DMS79 treated with DMSO at 0.1 percent for 48 hours (cell line): ENCODE data around the gene RNF145.
"Not testable (repeated sequence)": the region's sequence is repeated elsewhere in the genome, so short reads cannot be mapped to it uniquely, and the experiment has no call there.

Source experiments
- DNase-seq: peaks from one replicate; lab custom pipeline; 2025; lab: John Stamatoyannopoulos, UW

The RNF145 gene

GRCh38 chr5:159189310-159189709 is 20.0 kb downstream of the RNF145 start:
- no peak for DNase-seq

DNA sequence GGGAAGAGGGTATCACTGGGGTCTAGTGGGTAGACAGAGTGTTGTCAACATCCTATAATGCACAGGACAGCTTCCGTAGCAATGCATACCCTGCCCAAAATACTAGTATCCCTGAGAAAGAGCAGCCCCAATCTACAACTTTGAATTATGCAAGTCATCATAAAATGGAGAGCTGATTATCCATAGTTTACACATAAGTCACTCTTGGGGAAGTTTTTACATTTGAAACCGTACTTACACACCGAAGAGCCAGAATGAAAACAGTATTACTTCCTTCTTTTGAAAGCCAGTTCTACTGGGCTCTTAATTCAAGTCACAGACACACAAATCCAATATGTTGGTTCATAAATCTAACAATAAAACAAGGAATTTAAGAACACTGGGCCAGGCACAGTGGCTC is 21.6 kb downstream of the RNF145 start:
- DNase-seq: no peak

DNA sequence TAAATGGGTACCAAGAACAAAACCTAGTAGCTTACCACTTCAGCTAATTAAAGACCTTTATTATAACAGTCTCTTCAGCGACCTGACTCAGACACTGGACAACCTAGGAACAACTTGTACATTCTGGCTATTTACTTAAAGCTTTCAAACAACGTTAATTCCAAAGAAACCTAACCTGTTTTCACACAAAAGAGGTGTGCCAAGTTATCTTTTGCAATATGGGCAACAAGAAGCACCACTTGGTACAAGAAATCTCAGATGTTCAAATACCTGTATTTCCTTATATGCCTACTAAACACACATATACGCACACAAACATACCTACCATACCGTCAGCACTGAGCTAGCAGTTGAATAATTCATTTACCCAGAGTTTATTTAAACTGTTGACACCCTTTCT is 23.0 kb downstream of the RNF145 start:
- DNase-seq: no peak

GRCh38 chr5:159185773-159186172 is 23.6 kb downstream of the RNF145 start:
- DNase-seq: no peak

- DNase-seq: no peak
Observed at GRCh38 chr5:159184858-159185381, 24.4 kb downstream of the RNF145 start.

GRCh38 chr5:159184236-159184635 is 25.1 kb downstream of the RNF145 start:
- no peak for DNase-seq

- no peak for DNase-seq
Observed at GRCh38 chr5:159183247-159183646, 26.1 kb downstream of the RNF145 start.

GRCh38 chr5:159182691-159183090 is 26.7 kb downstream of the RNF145 start:
- DNase-seq: no peak

DNA sequence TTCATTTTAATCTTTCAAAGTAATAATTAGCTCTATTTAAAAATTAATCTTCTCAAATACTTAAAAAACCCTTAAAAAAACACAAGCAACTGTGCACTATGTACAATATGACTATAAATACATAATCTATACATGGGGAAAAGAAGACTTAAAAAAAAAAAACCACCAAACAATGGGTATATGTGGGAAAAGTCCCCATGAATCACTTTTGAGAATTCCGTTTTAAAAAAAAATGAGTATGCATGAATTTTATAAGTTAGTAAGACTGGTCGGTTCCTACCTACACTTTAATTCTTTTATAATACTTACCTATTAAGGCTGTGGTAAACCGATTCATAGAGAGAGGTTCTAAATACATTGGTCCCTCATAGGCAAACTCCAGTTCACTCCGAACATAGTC is 27.7 kb downstream of the RNF145 start:
- DNase-seq: no peak

GRCh38 chr5:159181152-159181551 is 28.2 kb downstream of the RNF145 start:
- DNase-seq: no peak

GRCh38 chr5:159179529-159180305 is 29.6 kb downstream of the RNF145 start:
- no peak for DNase-seq

- no peak for DNase-seq
Observed at GRCh38 chr5:159178978-159179377, 30.4 kb downstream of the RNF145 start.

- DNase-seq: no peak
Observed at GRCh38 chr5:159175547-159175946, 33.8 kb downstream of the RNF145 start.

GRCh38 chr5:159174511-159175168 is 34.7 kb downstream of the RNF145 start:
- DNase-seq: no peak

- DNase-seq: no peak
Observed at GRCh38 chr5:159171274-159171673, 38.1 kb downstream of the RNF145 start.

- no peak for DNase-seq
Observed at GRCh38 chr5:159170021-159170420, 39.3 kb downstream of the RNF145 start.

DNA sequence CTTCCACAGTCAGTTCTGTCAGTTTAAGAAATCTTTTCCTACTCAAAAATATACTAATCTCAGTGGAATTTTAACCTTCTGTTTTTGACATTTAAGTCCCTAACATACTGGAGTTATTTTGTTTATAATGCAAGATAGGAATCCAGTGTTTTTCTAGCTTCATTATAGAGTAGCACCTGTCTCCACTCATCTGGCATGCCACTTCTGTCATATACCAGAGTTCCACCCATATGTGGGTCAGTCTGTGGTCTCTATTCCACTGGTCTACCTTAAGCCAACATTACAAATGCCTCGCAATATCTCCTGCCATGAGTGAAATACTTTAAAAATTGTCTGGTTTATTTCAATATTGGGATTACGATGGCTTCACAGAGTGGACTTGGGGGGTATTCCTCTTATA is 42.9 kb downstream of the RNF145 start:
- DNase-seq: no peak

- DNase-seq: peak; percentile 61
Observed at GRCh38 chr5:159163701-159164046, 45.7 kb downstream of the RNF145 start.

- peak; percentile 32 for DNase-seq
Observed at GRCh38 chr5:159163027-159163700, 46.2 kb downstream of the RNF145 start.

GRCh38 chr5:159161361-159162214 is 47.8 kb downstream of the RNF145 start:
- no peak for DNase-seq

- not testable (repeated sequence) for DNase-seq
Observed at GRCh38 chr5:159158553-159159091, 50.7 kb downstream of the RNF145 start.

DNA sequence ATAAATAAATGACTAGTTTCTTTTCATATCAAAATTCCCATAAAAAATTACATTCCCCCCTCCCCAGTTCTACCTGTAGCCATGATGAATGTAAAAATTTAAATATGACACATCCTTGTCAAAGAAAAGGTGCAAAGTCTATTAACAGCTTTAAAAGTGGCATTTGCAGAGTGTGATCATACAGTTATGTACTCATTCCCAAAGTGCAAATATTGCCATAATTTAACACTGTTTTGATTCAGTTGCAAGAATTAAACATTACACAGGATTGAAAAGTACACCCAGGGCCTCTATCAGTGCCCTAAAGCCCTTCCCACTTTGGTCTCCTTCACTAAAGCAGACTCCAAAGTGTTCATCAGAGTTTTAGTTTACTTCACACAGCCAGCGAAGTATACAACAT is 51.8 kb downstream of the RNF145 start:
- DNase-seq: no peak
